Measurements from ENCODE around the gene PDIA2. TPM values are rescaled to one million over a fixed set of nuclear protein-coding genes. Genes with fewer than 3 reads are reported as not detected.
"Not testable (repeated sequence)": the region's sequence is repeated elsewhere in the genome, so short reads cannot be mapped to it uniquely, and the experiment has no call there.

The PDIA2 gene
- total RNA-seq, 1 donor from 2014 or later = 11.8 TPM

DNA sequence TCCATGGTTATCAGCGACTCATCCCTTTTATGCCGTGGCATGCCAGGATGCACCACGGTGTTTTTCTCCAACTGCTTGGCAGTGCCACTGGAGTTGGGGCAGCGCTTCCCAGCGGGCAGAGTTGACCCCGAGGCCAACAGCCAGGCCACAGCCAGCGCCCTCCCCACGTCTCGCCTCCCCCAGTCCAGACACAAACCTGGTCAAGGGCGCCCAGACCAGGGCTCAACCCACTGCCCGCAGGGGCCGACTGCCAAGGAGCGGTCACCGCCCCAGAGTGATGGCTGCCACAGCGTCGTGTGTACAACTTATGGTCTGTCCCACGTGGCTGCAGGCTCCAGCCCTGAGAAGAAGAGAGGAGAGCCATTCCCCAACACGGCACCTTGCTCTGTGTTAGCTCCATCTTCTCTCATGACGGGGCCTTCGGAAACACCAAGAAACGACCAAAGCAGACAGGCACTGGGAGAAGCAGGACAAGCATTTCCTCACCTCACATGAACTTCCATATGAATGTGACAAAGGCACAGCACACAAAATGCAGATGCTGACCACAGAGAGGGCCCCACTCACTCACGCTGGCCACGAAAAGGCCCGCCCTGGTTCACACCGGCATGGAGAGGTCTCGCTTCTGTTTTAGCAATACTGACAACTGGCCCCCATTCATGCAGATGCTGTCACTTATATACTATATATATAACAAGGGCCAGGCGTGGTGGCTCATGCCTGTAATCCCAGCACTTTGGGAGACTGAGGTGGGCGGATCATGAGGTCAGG lies 42.6 kb downstream of the PDIA2 start:
- H3K4me1 Mint-ChIP-seq (ENCODE audit: low read depth, unreplicated experiment) = peaks cover 1% of the 10 kb centered on the region
- no peak overlapping the region for H3K27ac Mint-ChIP-seq (ENCODE audit: unreplicated experiment)
- H3K27me3 Mint-ChIP-seq (ENCODE audit: unreplicated experiment) = peaks cover 2% of the 10 kb centered on the region
- TF ChIP-seq, protein P1, sequence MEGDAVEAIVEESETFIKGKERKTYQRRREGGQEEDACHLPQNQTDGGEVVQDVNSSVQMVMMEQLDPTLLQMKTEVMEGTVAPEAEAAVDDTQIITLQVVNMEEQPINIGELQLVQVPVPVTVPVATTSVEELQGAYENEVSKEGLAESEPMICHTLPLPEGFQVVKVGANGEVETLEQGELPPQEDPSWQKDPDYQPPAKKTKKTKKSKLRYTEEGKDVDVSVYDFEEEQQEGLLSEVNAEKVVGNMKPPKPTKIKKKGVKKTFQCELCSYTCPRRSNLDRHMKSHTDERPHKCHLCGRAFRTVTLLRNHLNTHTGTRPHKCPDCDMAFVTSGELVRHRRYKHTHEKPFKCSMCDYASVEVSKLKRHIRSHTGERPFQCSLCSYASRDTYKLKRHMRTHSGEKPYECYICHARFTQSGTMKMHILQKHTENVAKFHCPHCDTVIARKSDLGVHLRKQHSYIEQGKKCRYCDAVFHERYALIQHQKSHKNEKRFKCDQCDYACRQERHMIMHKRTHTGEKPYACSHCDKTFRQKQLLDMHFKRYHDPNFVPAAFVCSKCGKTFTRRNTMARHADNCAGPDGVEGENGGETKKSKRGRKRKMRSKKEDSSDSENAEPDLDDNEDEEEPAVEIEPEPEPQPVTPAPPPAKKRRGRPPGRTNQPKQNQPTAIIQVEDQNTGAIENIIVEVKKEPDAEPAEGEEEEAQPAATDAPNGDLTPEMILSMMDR (IDR thresholded peaks at IDR 0.05; ENCODE audit: partially characterized antibody, unreplicated experiment) = no peak
- no peaks in the 10 kb centered on the region for H3K9me3 Mint-ChIP-seq (ENCODE audit: unreplicated experiment)
- H3K36me3 Mint-ChIP-seq (ENCODE audit: unreplicated experiment) = no peaks in the 10 kb centered on the region
- H3K4me3 Mint-ChIP-seq (ENCODE audit: unreplicated experiment) = no peak overlapping the region
- no peak for DNase-seq

DNA sequence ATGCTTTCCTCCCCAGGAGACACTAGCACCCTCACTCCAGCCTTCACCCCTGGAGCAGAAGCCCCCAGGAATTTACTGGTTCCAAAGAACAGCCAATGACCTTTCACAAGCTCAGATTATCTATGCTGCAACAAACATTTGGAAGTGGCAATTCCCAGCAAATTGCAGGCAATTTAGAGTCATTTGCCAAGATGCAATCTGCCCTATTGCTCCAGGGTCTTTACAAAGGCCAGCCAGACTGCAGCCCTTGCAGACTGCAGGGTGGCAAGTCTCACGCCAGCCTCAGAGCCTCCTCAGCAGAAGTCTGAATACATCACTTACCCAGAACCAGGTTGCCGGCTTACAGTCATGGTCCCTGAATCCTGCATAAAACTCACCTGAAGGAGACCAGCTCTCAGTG lies 47.8 kb downstream of the PDIA2 start:
- TF ChIP-seq, protein P1 (IDR thresholded peaks at IDR 0.05; ENCODE audit: partially characterized antibody, unreplicated experiment) = no peak
- peaks cover 9% of the 10 kb centered on the region for H3K4me1 Mint-ChIP-seq (ENCODE audit: low read depth, unreplicated experiment)
- no peak overlapping the region for H3K4me3 Mint-ChIP-seq (ENCODE audit: unreplicated experiment)

DNA sequence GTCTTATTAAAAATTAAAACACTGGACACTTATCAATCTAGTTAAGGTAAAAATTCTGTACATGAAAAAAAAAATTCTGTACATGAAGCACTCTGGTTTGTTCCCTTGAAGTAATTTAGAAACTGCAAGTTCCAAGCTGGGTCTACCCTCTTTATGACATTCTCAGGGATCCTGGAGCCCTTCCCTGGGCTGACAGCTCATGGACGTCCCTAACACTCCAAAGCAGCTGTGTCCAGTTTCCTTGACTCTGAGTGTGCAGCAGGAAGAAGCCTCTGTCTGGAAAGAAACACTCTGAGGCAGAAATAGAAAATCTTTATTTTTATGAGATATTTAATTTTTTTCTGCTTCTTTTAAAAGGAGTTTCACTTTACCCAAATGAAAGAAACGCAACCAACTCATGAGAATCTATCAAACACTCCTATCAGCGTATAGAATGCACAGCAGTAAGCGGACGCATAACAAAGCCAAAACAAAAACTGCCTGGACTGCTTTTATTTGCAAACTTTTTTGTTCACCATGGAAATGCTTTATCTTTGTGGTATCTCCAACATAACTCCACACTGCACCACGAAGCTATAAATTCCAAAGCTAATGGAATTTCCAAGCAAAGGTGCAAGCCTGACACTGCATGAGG lies 48.3 kb downstream of the PDIA2 start:
- not testable (repeated sequence) for H3K36me3 Mint-ChIP-seq (ENCODE audit: unreplicated experiment); H3K4me1 Mint-ChIP-seq (ENCODE audit: low read depth, unreplicated experiment); H3K4me3 Mint-ChIP-seq (ENCODE audit: unreplicated experiment)

More for the DNA sequence above, 47.8 kb downstream of the PDIA2 start:
- H3K27me3 Mint-ChIP-seq (ENCODE audit: unreplicated experiment) = no peaks in the 10 kb centered on the region
- no peaks in the 10 kb centered on the region for H3K36me3 Mint-ChIP-seq (ENCODE audit: unreplicated experiment)
- DNase-seq = no peak
- H3K9me3 Mint-ChIP-seq (ENCODE audit: unreplicated experiment) = peaks cover 2% of the 10 kb centered on the region
- no peak overlapping the region for H3K27ac Mint-ChIP-seq (ENCODE audit: unreplicated experiment)

DNA sequence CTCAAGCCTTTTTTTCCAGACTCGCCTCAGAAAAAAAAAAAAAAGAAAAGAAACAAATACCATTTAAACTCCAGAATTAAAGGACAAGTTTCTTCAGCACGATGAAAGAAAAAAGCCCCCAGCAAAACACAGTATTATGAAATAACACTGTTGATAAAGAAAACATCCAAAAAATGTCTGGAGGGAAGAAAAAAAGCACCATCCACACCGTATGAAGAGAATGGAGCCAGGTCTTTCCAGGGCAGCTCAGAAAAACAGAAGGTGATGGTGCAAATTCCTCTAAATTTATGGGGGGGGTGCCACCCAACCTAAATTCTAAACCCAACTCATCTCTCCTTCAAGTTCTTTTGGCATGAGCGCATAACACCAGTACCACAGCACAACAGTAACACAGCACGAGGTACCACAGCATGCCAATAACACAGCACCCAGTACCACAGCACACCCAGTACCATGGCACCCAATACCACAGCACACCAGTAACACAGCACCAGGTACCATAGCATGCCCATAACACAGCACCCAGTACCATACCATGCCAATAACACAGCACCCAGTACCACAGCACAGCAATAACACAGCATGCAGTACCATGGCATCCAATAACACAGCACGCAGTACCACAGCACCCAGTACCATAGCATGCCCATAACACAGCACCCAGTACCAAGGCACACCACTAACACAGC lies 50.6 kb downstream of the PDIA2 start:
- Mint-ChIP-seq H3K9me3 (ENCODE audit: unreplicated experiment) (peaks cover 2% of the 10 kb centered on the region), H3K27me3 (ENCODE audit: unreplicated experiment) (no peaks in the 10 kb centered on the region), H3K4me3 (ENCODE audit: unreplicated experiment) (no peak overlapping the region)

More for the DNA sequence above, 48.3 kb downstream of the PDIA2 start:
- not testable (repeated sequence) for H3K27ac Mint-ChIP-seq (ENCODE audit: unreplicated experiment); H3K9me3 Mint-ChIP-seq (ENCODE audit: unreplicated experiment); DNase-seq; H3K27me3 Mint-ChIP-seq (ENCODE audit: unreplicated experiment)

DNA sequence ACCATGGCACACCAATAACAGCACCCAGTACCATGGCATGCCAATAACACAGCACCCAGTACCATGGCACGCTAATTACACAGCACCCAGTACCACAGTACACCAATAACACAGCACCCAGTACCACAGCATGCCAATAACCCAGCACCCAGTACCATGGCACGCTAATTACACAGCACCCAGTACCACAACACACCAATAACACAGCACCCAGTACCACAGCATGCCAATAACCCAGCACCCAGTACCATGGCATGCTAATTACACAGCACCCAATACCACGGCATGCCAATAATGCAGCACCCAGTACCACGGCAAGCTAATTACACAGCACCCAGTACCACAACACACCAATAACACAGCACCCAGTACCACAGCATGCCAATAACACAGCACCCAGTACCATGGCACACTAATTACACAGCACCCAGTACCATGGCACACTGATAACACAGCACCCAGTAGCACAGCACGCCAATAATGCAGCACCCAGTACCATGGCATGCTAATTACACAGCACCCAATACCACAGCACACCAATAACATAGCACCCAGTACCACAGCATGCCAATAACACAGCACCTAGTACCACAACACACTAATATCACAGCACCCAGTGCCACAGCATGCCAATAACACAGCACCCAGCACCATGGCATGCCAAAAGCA lies 51.3 kb downstream of the PDIA2 start:
- H3K9me3 Mint-ChIP-seq (ENCODE audit: unreplicated experiment); H3K27ac Mint-ChIP-seq (ENCODE audit: unreplicated experiment); DNase-seq; H3K4me3 Mint-ChIP-seq (ENCODE audit: unreplicated experiment); H3K36me3 Mint-ChIP-seq (ENCODE audit: unreplicated experiment); H3K4me1 Mint-ChIP-seq (ENCODE audit: low read depth, unreplicated experiment); H3K27me3 Mint-ChIP-seq (ENCODE audit: unreplicated experiment): not testable (repeated sequence)

More for the DNA sequence above, 50.6 kb downstream of the PDIA2 start:
- DNase-seq = no peak
- H3K36me3 Mint-ChIP-seq (ENCODE audit: unreplicated experiment) = no peaks in the 10 kb centered on the region
- TF ChIP-seq, protein P1 (IDR thresholded peaks at IDR 0.05; ENCODE audit: partially characterized antibody, unreplicated experiment) = no peak
- no peak overlapping the region for H3K27ac Mint-ChIP-seq (ENCODE audit: unreplicated experiment)
- H3K4me1 Mint-ChIP-seq (ENCODE audit: low read depth, unreplicated experiment) = peaks cover 9% of the 10 kb centered on the region

DNA sequence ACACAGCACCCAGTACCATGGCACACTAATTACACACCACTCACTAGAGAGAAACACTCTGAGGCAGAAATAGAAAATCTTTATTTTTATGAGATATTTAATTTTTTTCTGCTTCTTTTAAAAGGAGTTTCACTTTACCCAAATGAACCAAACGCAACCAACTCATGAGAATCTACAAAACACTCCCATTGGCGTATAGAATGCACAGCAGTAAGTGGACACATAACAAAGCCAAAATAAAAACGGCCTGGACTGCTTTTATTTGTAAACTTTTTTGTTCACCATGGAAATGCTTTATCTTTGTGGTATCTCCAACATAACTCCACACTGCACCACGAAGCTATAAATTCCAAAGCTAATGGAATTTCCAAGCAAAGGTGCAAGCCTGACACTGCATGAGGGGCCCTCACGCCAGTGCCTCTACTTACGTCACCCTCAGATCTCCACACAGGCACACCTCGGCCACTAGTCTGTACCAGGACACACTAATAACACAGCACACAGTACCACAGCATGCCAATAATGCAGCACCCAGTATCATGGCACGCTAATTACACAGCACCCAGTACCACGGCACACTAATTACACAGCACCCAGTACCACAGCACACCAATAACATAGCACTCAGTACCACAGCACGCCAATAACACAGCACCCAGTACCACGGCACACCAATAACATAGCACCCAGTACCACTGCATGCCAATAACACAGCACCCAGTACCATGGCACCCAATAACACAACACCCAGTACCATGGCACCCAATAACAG lies 52.1 kb downstream of the PDIA2 start:
- H3K9me3 Mint-ChIP-seq (ENCODE audit: unreplicated experiment); DNase-seq; H3K4me3 Mint-ChIP-seq (ENCODE audit: unreplicated experiment); H3K27me3 Mint-ChIP-seq (ENCODE audit: unreplicated experiment); H3K27ac Mint-ChIP-seq (ENCODE audit: unreplicated experiment); H3K36me3 Mint-ChIP-seq (ENCODE audit: unreplicated experiment): not testable (repeated sequence)
- peaks cover 12% of the 10 kb centered on the region for H3K4me1 Mint-ChIP-seq (ENCODE audit: low read depth, unreplicated experiment)
